HepG2 (cell line): ENCODE measurements around the gene TMEM38B. TPM values are rescaled to one million over a fixed set of nuclear protein-coding genes. Genes with fewer than 3 reads are reported as not detected.

Experiments used
- FOXA1 ChIP-seq, 2 experiments: fragments of 450-650 bp in 1 of 2; sonication (generic) in 1 of 2; formaldehyde crosslinking in 1 of 2; IDR thresholded peaks; 2 replicates each; pipeline versions ENCODE4 v1.4.0 to v1.6.1; 2016 to 2020; ENCODE audit warnings: missing genetic modification reagents in 1 of 2
- HNRNPL ChIP-seq: fragments of 200-400 bp; formaldehyde crosslinking; IDR thresholded peaks from 2 replicates; pipeline ENCODE4 v1.6.1; 2017; ENCODE audit warnings: mild to moderate bottlenecking, low read depth, low read length
- RAD21 ChIP-seq: fragments of 450-650 bp; formaldehyde crosslinking; IDR thresholded peaks from 2 replicates; pipeline ENCODE4 v1.5.0; 2020; ENCODE audit warnings: mild to moderate bottlenecking
- RARG ChIP-seq: sonication (generic); formaldehyde crosslinking; IDR thresholded peaks from 2 replicates; pipeline ENCODE4 v1.4.0; 2020; ENCODE audit warnings: low read depth, mild to moderate bottlenecking, missing genetic modification reagents
- SPEN ChIP-seq: sonication (generic); formaldehyde crosslinking; IDR thresholded peaks from 2 replicates; pipeline ENCODE4 v1.5.1; 2020; ENCODE audit warnings: low read depth, mild to moderate bottlenecking, missing genetic modification reagents
- TAF1 ChIP-seq: sonication (generic); formaldehyde crosslinking; IDR thresholded peaks from 2 replicates; pipeline ENCODE4 v1.4.0; 2020; ENCODE audit warnings: missing genetic modification reagents
- ZFP41 ChIP-seq: sonication (generic); formaldehyde crosslinking; IDR thresholded peaks from 2 replicates; pipeline ENCODE4 v1.4.0; 2020; ENCODE audit warnings: mild to moderate bottlenecking, missing genetic modification reagents, borderline replicate concordance
- ZMYM4 ChIP-seq: sonication (generic); formaldehyde crosslinking; IDR thresholded peaks from 2 replicates; pipeline ENCODE4 v1.8.1; 2023; ENCODE audit warnings: mild to moderate bottlenecking, missing genetic modification reagents
- ZNF251 ChIP-seq: sonication (generic); formaldehyde crosslinking; IDR thresholded peaks from 2 replicates; pipeline ENCODE4 v1.9.0; 2021; ENCODE audit warnings: mild to moderate bottlenecking, missing genetic modification reagents
- ZNF790 ChIP-seq: sonication (generic); formaldehyde crosslinking; IDR thresholded peaks from 2 replicates; pipeline ENCODE4 v1.8.0; 2022; ENCODE audit warnings: missing genetic modification reagents, mild to moderate bottlenecking, borderline replicate concordance
- polyA plus RNA-seq, 8 experiments: library from polyadenylated mRNA; depleted of rRNA in 3 of 8; stranded (reverse) in 7 of 8; unstranded in 1 of 8; fragments of >200 nt; fragmentation: Illumina TruSeq in 4 of 8; extraction: Trizol in 4 of 8; gene quantifications; 2 replicates each; pipeline versions ENCODE4 v1.2.1 to v1.2.3, GENCODE V29; 2011 to 2016; ENCODE audit warnings: low read depth in 4 of 8, missing spikeins in 1 of 8, mixed read lengths in 1 of 8; ENCODE audit not compliant: insufficient read depth in 1 of 8
- total RNA-seq, 5 experiments: library from RNA; depleted of rRNA; stranded (reverse); fragments of >200 nt; fragmentation: Illumina TruSeq; extraction: Trizol; gene quantifications; 2 replicates each; pipeline ENCODE4 v1.2.3, GENCODE V29; 2016; ENCODE audit warnings: low read depth in 1 of 5
- TF ChIP-seq, protein P1 (sequence below): sonication (generic); formaldehyde crosslinking; IDR thresholded peaks from 2 replicates; pipeline ENCODE4 v1.4.0; 2020; ENCODE audit warnings: mild to moderate bottlenecking, missing genetic modification reagents
- TF ChIP-seq, protein P2 (sequence below): sonication (generic); formaldehyde crosslinking; IDR thresholded peaks from 2 replicates; pipeline ENCODE4 v1.4.0; 2020; ENCODE audit warnings: missing genetic modification reagents
- TF ChIP-seq, protein P3 (sequence below): IDR thresholded peaks from 2 replicates; pipeline ENCODE4 v1.4.0; 2020; ENCODE audit warnings: mild to moderate bottlenecking, missing genetic modification reagents

Gene TMEM38B
- total and polyA plus RNA-seq, 2 of the 13 experiments (the other 11 are each of a cell fraction or from before 2014, with no cell fraction given) = 13.4 to 32.4 TPM

DNA sequence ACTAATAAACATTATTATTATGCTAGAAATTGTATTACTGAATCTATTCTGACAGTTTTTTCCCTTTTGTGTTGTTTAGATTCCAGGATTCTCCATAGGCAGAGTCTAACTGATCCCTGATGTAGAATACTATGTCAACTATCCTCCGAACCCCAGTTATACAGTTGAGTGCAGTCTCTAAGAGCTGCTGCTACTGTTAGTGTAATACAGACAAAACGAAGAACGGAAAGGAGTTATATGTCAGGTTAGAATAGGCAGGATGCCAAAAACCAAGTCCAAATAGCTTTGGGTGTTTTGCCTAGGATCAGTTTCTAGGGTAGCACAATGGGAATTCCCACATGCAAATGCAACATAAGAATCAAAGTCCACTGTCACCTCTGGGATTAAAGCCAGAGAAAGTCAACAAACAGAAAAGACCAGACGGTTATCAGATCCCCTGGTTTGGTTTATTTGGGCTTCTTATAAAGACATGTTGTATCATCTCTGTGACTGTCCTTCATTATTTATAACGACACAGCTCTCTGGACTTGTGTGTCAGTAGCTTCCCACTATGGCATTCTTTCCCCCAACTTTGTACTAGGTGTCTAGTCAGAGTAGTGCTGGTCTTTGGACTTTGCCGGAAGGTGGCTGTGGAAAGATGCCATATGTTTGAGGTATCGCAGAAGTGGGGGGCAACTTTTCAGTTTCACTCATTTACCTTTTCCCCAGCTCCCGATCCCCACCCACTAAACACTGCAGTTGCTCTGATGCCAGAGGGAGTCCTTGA lies 14.9 kb upstream of the TMEM38B start (continued):
- TF ChIP-seq HNRNPL (no peak), ZNF790 (no peak), SPEN (no peak), ZFP41 (no peak), FOXA1 (IDR thresholded peaks at IDR 0.05) (no peak), FOXA1 (CRISPR knock-in tag; IDR thresholded peaks at IDR 0.05) (peak; percentile 25; the same call in 1 of the 2 replicates), ZMYM4 (CRISPR knock-in tag) (no peak; the same call in 1 of the 2 replicates), TAF1 (no peak), RAD21 (CRISPR knock-in tag) (no peak), RARG (CRISPR knock-in tag) (no peak), ZNF251 (CRISPR knock-in tag) (no peak)
- TF ChIP-seq, protein P1, sequence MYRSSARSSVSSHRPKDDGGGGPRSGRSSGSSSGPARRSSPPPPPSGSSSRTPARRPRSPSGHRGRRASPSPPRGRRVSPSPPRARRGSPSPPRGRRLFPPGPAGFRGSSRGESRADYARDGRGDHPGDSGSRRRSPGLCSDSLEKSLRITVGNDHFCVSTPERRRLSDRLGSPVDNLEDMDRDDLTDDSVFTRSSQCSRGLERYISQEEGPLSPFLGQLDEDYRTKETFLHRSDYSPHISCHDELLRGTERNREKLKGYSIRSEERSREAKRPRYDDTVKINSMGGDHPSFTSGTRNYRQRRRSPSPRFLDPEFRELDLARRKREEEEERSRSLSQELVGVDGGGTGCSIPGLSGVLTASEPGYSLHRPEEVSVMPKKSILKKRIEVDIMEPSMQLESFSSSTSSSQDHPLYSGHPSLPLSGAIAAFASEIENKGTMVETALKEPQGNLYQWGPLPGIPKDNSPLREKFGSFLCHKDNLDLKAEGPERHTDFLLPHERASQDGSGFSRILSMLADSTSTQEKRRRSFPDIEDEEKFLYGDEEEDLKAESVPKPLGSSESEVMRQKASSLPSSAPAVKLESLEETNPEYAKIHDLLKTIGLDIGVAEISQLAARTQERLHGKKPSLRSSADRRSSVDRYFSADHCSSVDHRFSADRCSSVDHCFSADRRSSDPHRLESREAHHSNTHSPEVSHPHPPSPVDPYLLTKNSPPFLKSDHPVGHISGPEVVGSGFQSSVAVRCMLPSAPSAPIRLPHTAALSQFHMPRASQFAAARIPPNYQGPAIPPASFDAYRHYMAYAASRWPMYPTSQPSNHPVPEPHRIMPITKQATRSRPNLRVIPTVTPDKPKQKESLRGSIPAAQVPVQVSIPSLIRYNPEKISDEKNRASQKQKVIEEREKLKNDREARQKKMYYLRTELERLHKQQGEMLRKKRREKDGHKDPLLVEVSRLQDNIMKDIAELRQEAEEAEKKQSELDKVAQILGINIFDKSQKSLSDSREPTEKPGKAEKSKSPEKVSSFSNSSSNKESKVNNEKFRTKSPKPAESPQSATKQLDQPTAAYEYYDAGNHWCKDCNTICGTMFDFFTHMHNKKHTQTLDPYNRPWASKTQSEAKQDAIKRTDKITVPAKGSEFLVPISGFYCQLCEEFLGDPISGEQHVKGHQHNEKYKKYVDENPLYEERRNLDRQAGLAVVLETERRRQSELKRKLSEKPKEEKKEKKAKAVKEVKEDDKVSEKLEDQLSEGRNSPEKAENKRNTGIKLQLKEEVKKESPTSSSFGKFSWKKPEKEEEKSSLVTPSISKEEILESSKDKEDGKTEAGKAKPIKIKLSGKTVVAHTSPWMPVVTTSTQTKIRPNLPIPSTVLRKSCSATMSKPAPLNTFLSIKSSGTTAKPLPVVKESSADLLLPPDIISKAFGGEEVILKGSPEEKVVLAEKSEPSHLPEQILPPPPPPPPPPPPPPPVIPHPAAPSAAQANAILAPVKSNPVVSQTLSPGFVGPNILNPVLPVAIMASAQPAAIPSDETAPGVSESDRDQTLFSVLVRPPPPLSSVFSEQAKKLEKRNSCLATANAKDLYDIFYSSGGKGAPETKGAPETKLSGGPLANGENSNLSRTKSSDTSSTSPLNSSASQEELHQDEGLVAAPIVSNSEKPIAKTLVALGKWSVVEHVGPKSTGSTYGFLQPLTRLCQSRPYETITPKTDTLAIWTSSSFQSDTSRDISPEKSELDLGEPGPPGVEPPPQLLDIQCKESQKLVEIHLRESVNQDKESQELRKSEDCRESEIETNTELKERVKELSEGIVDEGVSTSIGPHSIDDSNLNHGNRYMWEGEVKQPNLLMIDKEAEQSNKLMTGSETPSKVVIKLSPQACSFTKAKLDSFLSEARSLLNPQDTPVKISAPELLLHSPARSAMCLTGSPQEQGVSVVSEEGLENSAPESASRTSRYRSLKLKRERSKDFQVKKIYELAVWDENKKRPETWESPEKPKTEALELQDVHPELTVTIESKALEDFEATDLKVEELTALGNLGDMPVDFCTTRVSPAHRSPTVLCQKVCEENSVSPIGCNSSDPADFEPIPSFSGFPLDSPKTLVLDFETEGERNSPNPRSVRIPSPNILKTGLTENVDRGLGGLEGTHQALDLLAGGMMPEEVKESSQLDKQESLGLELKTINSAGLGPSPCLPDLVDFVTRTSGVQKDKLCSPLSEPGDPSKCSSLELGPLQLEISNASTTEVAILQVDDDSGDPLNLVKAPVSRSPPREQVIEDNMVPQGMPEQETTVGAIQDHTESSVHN (CRISPR knock-in tag) = no peak
- TF ChIP-seq, protein P2, sequence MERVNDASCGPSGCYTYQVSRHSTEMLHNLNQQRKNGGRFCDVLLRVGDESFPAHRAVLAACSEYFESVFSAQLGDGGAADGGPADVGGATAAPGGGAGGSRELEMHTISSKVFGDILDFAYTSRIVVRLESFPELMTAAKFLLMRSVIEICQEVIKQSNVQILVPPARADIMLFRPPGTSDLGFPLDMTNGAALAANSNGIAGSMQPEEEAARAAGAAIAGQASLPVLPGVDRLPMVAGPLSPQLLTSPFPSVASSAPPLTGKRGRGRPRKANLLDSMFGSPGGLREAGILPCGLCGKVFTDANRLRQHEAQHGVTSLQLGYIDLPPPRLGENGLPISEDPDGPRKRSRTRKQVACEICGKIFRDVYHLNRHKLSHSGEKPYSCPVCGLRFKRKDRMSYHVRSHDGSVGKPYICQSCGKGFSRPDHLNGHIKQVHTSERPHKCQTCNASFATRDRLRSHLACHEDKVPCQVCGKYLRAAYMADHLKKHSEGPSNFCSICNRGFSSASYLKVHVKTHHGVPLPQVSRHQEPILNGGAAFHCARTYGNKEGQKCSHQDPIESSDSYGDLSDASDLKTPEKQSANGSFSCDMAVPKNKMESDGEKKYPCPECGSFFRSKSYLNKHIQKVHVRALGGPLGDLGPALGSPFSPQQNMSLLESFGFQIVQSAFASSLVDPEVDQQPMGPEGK (CRISPR knock-in tag) = no peak
- TF ChIP-seq, protein P3, sequence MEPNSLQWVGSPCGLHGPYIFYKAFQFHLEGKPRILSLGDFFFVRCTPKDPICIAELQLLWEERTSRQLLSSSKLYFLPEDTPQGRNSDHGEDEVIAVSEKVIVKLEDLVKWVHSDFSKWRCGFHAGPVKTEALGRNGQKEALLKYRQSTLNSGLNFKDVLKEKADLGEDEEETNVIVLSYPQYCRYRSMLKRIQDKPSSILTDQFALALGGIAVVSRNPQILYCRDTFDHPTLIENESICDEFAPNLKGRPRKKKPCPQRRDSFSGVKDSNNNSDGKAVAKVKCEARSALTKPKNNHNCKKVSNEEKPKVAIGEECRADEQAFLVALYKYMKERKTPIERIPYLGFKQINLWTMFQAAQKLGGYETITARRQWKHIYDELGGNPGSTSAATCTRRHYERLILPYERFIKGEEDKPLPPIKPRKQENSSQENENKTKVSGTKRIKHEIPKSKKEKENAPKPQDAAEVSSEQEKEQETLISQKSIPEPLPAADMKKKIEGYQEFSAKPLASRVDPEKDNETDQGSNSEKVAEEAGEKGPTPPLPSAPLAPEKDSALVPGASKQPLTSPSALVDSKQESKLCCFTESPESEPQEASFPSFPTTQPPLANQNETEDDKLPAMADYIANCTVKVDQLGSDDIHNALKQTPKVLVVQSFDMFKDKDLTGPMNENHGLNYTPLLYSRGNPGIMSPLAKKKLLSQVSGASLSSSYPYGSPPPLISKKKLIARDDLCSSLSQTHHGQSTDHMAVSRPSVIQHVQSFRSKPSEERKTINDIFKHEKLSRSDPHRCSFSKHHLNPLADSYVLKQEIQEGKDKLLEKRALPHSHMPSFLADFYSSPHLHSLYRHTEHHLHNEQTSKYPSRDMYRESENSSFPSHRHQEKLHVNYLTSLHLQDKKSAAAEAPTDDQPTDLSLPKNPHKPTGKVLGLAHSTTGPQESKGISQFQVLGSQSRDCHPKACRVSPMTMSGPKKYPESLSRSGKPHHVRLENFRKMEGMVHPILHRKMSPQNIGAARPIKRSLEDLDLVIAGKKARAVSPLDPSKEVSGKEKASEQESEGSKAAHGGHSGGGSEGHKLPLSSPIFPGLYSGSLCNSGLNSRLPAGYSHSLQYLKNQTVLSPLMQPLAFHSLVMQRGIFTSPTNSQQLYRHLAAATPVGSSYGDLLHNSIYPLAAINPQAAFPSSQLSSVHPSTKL (CRISPR knock-in tag) = peak; percentile 62; the same call in 1 of the 2 replicates
